HL-60/S4 (cell line): ENCODE measurements around the gene REV1.
"Not testable (repeated sequence)": the region's sequence is repeated elsewhere in the genome, so short reads cannot be mapped to it uniquely, and the experiment has no call there.

Experiments
- in situ Hi-C: fragments of 300-500 bp; cut with MboI; formaldehyde crosslinking; loops from 2 replicates; pipeline ENCODE4 v1.14.3; 2022; ENCODE audit warnings: low sequenced_read_pairs

REV1 gene

GRCh38 chr2:99489761-99490622 is at the start of gene REV1:
TSS of gene REV1 (minus strand) at chr2:99490017. CDS start at chr2:99464975, 25,042 bp downstream.
- in situ Hi-C loops, result no loop called here

GRCh38 chr2:99537910-99538485 is 48.2 kb upstream of the REV1 start:
- in situ Hi-C loops, result no loop called here

- in situ Hi-C loops, result no loop called here
Measured at GRCh38 chr2:99524056-99524455, 34.2 kb upstream of the REV1 start.

GRCh38 chr2:99522157-99522556 is 32.3 kb upstream of the REV1 start:
- in situ Hi-C loops, result no loop called here

GRCh38 chr2:99520813-99521212 is 31.0 kb upstream of the REV1 start:
- in situ Hi-C loops, result no loop called here

GRCh38 chr2:99520195-99520594 is 30.4 kb upstream of the REV1 start:
- in situ Hi-C loops, result no loop called here

- in situ Hi-C loops, result no loop called here
Measured at GRCh38 chr2:99514357-99514756, 24.5 kb upstream of the REV1 start.

GRCh38 chr2:99512181-99512591 is 22.4 kb upstream of the REV1 start:
- in situ Hi-C loops, result no loop called here

- in situ Hi-C loops, result no loop called here
Measured at GRCh38 chr2:99509387-99509786, 19.6 kb upstream of the REV1 start.

GRCh38 chr2:99507937-99508818 is 18.4 kb upstream of the REV1 start:
- in situ Hi-C loops, result no loop called here

GRCh38 chr2:99504844-99505584 is 15.2 kb upstream of the REV1 start:
- in situ Hi-C loops, result no loop called here

GRCh38 chr2:99503662-99504416 is 14.0 kb upstream of the REV1 start:
- in situ Hi-C loops, result not testable (repeated sequence)

- in situ Hi-C loops, result no loop called here
Measured at GRCh38 chr2:99496021-99496420, 6.2 kb upstream of the REV1 start.

GRCh38 chr2:99495115-99495860 is 5.5 kb upstream of the REV1 start:
- in situ Hi-C loops, result no loop called here

- in situ Hi-C loops, result no loop called here
Measured at GRCh38 chr2:99492721-99493120, 2.9 kb upstream of the REV1 start.

- in situ Hi-C loops, result no loop called here
Measured at GRCh38 chr2:99490623-99491461, 1.0 kb upstream of the REV1 start.

GRCh38 chr2:99489063-99489760 is 605 bp downstream of the REV1 start:
- in situ Hi-C loops, result no loop called here

- in situ Hi-C loops, result no loop called here
Measured at GRCh38 chr2:99488539-99489062, 1.2 kb downstream of the REV1 start.
